SU-DHL-6 (cell line): Measurements from ENCODE around the gene PSPH.

Source experiments
- H2AFZ ChIP-seq: fragments of 200-600 bp; sonication (generic); 2 replicates; pipeline ENCODE4 v1.6.1; 2014; ENCODE audit warnings: low read depth, mild to moderate bottlenecking, moderate library complexity, mixed read lengths, antibody characterized with exemption, low read length; ENCODE audit not compliant: severe bottlenecking
- H3F3A ChIP-seq: fragments of 200-600 bp; shearing (Covaris generic); 2 replicates; pipeline ENCODE4 v1.6.0; 2016; ENCODE audit warnings: antibody characterized with exemption, mild to moderate bottlenecking; ENCODE audit not compliant: insufficient read depth
- H3K27ac ChIP-seq: fragments of 200-600 bp; sonication (generic); 2 replicates; pipeline ENCODE4 v1.5.1; 2016; ENCODE audit warnings: low read depth, mild to moderate bottlenecking, low read length, moderate library complexity, mixed read lengths
- H3K27me3 ChIP-seq: fragments of 200-600 bp; sonication (generic), shearing (Covaris generic); 2 replicates; pipeline ENCODE4 v1.6.0; 2014; ENCODE audit warnings: mild to moderate bottlenecking, low read length
- H3K36me3 ChIP-seq: fragments of 200-600 bp; sonication (generic); 2 replicates; pipeline ENCODE4 v1.6.1; 2014; ENCODE audit warnings: mild to moderate bottlenecking, low read length, mixed read lengths
- H3K4me2 ChIP-seq: fragments of 300-600, 200-600 bp; shearing (Covaris generic), sonication (generic); 2 replicates; pipeline ENCODE4 v1.6.0; 2014; ENCODE audit warnings: low read length, low read depth, mild to moderate bottlenecking; ENCODE audit not compliant: poor library complexity, severe bottlenecking
- H3K4me3 ChIP-seq: fragments of 200-600 bp; sonication (generic); 2 replicates; pipeline ENCODE4 v1.5.1; 2014; ENCODE audit warnings: antibody characterized with exemption, low read length, mild to moderate bottlenecking, mixed read lengths; ENCODE audit not compliant: insufficient read depth, poor library complexity, severe bottlenecking
- H3K79me2 ChIP-seq: fragments of 200-600 bp; sonication (generic); 2 replicates; pipeline ENCODE4 v1.6.1; 2014; ENCODE audit warnings: mild to moderate bottlenecking, low read length, moderate library complexity; ENCODE audit not compliant: insufficient read depth
- H3K9ac ChIP-seq: fragments of 200-600 bp; sonication (generic); 2 replicates; pipeline ENCODE4 v1.7.0; 2014; ENCODE audit warnings: mild to moderate bottlenecking, low read length
- H3K9me2 ChIP-seq: fragments of 200-600 bp; sonication (generic); replicated peaks from 2 replicates; pipeline ENCODE4 v1.6.1; 2014; ENCODE audit warnings: low read length; ENCODE audit not compliant: insufficient read depth
- H3K9me3 ChIP-seq: fragments of 200-600 bp; sonication (generic); 2 replicates; pipeline ENCODE4 v1.6.1; 2014; ENCODE audit warnings: low read length, mixed read lengths; ENCODE audit not compliant: insufficient read depth
- H4K20me1 ChIP-seq: fragments of 200-600 bp; sonication (generic); 2 replicates; pipeline ENCODE4 v1.6.1; 2014; ENCODE audit warnings: low read depth, mild to moderate bottlenecking, antibody characterized with exemption, low read length, moderate library complexity, mixed read lengths
- CTCF ChIP-seq: fragments of 200-600 bp; sonication (generic); IDR thresholded peaks from one replicate; pipeline ENCODE4 v1.5.1; 2017; ENCODE audit warnings: antibody characterized with exemption, mild to moderate bottlenecking, low read length, moderate library complexity; ENCODE audit not compliant: insufficient read depth, poor library complexity, severe bottlenecking
- EZH2phosphoT487 ChIP-seq: fragments of 200-600 bp; sonication (generic), shearing (Covaris generic); conservative IDR thresholded peaks from 2 replicates; pipeline ENCODE4 v1.6.1; 2018; ENCODE audit warnings: mild to moderate bottlenecking, antibody characterized with exemption, low read length, moderate library complexity, mixed read lengths

PSPH gene

GRCh38 chr7:55965805-55966421 is 85.3 kb downstream of the PSPH start:
- Histone ChIP-seq H3K27me3 (no peaks in the 10 kb centered on the region), H4K20me1 (no peaks in the 10 kb centered on the region), H3K79me2 (no peaks in the 10 kb centered on the region), H3K36me3 (no peaks in the 10 kb centered on the region), H3K9me3 (no peaks in the 10 kb centered on the region), H3K4me3 (no peak overlapping the region), H3K4me2 (no peak overlapping the region), H3K9ac (no peak overlapping the region), H2AFZ (no peak overlapping the region), H3K27ac (no peak overlapping the region), H3F3A (peaks cover 15% of the 10 kb centered on the region), H3K9me2 (no peaks in the 10 kb centered on the region)
- TF ChIP-seq CTCF (no peak), EZH2phosphoT487 (no peak)

- Histone ChIP-seq H3K4me2 (peak overlapping the region; percentile 61), H3F3A (peaks cover 15% of the 10 kb centered on the region), H3K79me2 (no peaks in the 10 kb centered on the region), H3K27me3 (no peaks in the 10 kb centered on the region), H3K9me2 (no peaks in the 10 kb centered on the region), H4K20me1 (no peaks in the 10 kb centered on the region), H3K4me3 (peak overlapping the region; percentile 94), H3K9me3 (no peaks in the 10 kb centered on the region), H3K27ac (peak overlapping the region; percentile 69), H2AFZ (peak overlapping the region; percentile 100), H3K9ac (peak overlapping the region; percentile 88), H3K36me3 (no peaks in the 10 kb centered on the region)
- TF ChIP-seq CTCF: no peak
- TF ChIP-seq EZH2phosphoT487: no peak
Measured at GRCh38 chr7:55965100-55965470, 86.2 kb downstream of the PSPH start.

- H2AFZ ChIP-seq: peak within 1 kb of the TSS; percentile 100
Measured at GRCh38 chr7:55964261-55965099, 86.8 kb downstream of the PSPH start, which contains the start of gene NIPSNAP2. Gene NIPSNAP2, plus strand, starts transcription at chr7:55964585. Its CDS starts 25 bp downstream, at chr7:55964610.

More at GRCh38 chr7:55964261-55965099, 86.8 kb downstream of the PSPH start, which contains the start of gene NIPSNAP2:
- peak within 1 kb of the TSS; percentile 69 for H3K27ac ChIP-seq
- no peaks in the 10 kb centered on the region for H3K27me3 ChIP-seq
- peaks cover 15% of the 10 kb centered on the region for H3F3A ChIP-seq
- H3K9me2 ChIP-seq: no peaks in the 10 kb centered on the region
- H3K4me3 ChIP-seq: peak within 1 kb of the TSS; percentile 94
- no peaks in the 10 kb centered on the region for H3K79me2 ChIP-seq
- H3K4me2 ChIP-seq: peak within 1 kb of the TSS; percentile 72
- no peaks in the 10 kb centered on the region for H3K36me3 ChIP-seq
- H3K9me3 ChIP-seq: no peaks in the 10 kb centered on the region
- H3K9ac ChIP-seq: peak within 1 kb of the TSS; percentile 88
- TF ChIP-seq CTCF (no peak), EZH2phosphoT487 (no peak)
- H4K20me1 ChIP-seq: no peaks in the 10 kb centered on the region
